Left ventricle myocardium inferior (tissue), 1 donor: ENCODE measurements around the gene KIF25. TPM values are rescaled to one million over a fixed set of nuclear protein-coding genes. Genes with fewer than 3 reads are reported as not detected.

ENCODE experiments used
- DNase-seq: peaks from one replicate; pipeline ENCODE4 v3.0.0-alpha.2; 2020
- H3K27ac ChIP-seq: fragments of 200-600 bp; replicated peaks from 2 replicates; pipeline ENCODE4 v1.8.0; 2021
- H3K27me3 ChIP-seq: fragments of 200-600 bp; 2 replicates; pipeline ENCODE4 v1.8.0; 2021; ENCODE audit warnings: low read depth
- H3K36me3 ChIP-seq: fragments of 200-600 bp; 2 replicates; pipeline ENCODE4 v1.8.0; 2021
- H3K4me1 ChIP-seq: fragments of 200-600 bp; 2 replicates; pipeline ENCODE4 v1.8.0; 2021
- H3K4me3 ChIP-seq: fragments of 200-600 bp; 2 replicates; pipeline ENCODE4 v1.8.0; 2021; ENCODE audit warnings: mild to moderate bottlenecking, moderate library complexity
- H3K9me3 ChIP-seq: fragments of 200-600 bp; replicated peaks from 2 replicates; pipeline ENCODE4 v1.8.0; 2021
- CTCF ChIP-seq: fragments of 200-600 bp; IDR thresholded peaks from 2 replicates; pipeline ENCODE4 v1.8.0; 2021; ENCODE audit warnings: antibody characterized with exemption, mild to moderate bottlenecking, borderline replicate concordance
- intact Hi-C: fragments of 100-400 bp; cut with micrococcal nuclease; formaldehyde crosslinking; loops from one replicate; pipeline ENCODE4 v1.11.0; 2022
- total RNA-seq: library from RNA; stranded (reverse); fragmentation: NEBNext Ultra II Directional; extraction: Animal tissue kit (Norgen Biotek cat#: 25700); gene quantifications from one replicate; pipeline ENCODE4 v1.2.1, GENCODE V29; 2021
- donor health status: DM: no; HTN: yes; CAD: no; lungs with severe emphysema.

KIF25 gene
- total RNA-seq, 1 donor from 2014 or later = 0.22 TPM

GRCh38 chr6:167985911-167986595 lies 11.4 kb upstream of the KIF25 start:
- H3K27ac ChIP-seq = no peak overlapping the region
- no peaks in the 10 kb centered on the region for H3K27me3 ChIP-seq
- no peaks in the 10 kb centered on the region for H3K9me3 ChIP-seq
- H3K4me1 ChIP-seq = peaks cover 10% of the 10 kb centered on the region
- no peaks in the 10 kb centered on the region for H3K36me3 ChIP-seq
- intact Hi-C loops = no loop called here
- TF ChIP-seq CTCF = no peak
- no peak overlapping the region for H3K4me3 ChIP-seq
- DNase-seq = no peak

GRCh38 chr6:167987396-167988153 lies 9.9 kb upstream of the KIF25 start:
- no peaks in the 10 kb centered on the region for H3K9me3 ChIP-seq
- peak overlapping the region; percentile 78 for H3K27ac ChIP-seq
- no peaks in the 10 kb centered on the region for H3K36me3 ChIP-seq
- no peak for TF ChIP-seq CTCF
- intact Hi-C loops = no loop called here
- H3K4me1 ChIP-seq = peaks cover 14% of the 10 kb centered on the region
- no peaks in the 10 kb centered on the region for H3K27me3 ChIP-seq
- no peak for DNase-seq
- no peak overlapping the region for H3K4me3 ChIP-seq

GRCh38 chr6:167988154-167988495 lies 9.3 kb upstream of the KIF25 start:
- no peak for DNase-seq
- H3K4me1 ChIP-seq = peaks cover 17% of the 10 kb centered on the region
- peak overlapping the region; percentile 78 for H3K27ac ChIP-seq
- H3K9me3 ChIP-seq = no peaks in the 10 kb centered on the region
- TF ChIP-seq CTCF = no peak
- no peak overlapping the region for H3K4me3 ChIP-seq
- intact Hi-C loops = no loop called here
- H3K27me3 ChIP-seq = no peaks in the 10 kb centered on the region
- no peaks in the 10 kb centered on the region for H3K36me3 ChIP-seq

GRCh38 chr6:167988945-167989841 lies 8.3 kb upstream of the KIF25 start:
- TF ChIP-seq CTCF = no peak
- Histone ChIP-seq H3K27ac (peak overlapping the region; percentile 78), H3K4me1 (peaks cover 26% of the 10 kb centered on the region), H3K9me3 (no peaks in the 10 kb centered on the region), H3K4me3 (no peak overlapping the region), H3K27me3 (no peaks in the 10 kb centered on the region), H3K36me3 (no peaks in the 10 kb centered on the region)
- intact Hi-C loops = no loop called here
- DNase-seq = no peak

GRCh38 chr6:167990016-167990945 lies 7.2 kb upstream of the KIF25 start:
- TF ChIP-seq CTCF = no peak
- Histone ChIP-seq H3K4me3 (no peak overlapping the region), H3K4me1 (peaks cover 28% of the 10 kb centered on the region), H3K27ac (no peak overlapping the region), H3K27me3 (no peaks in the 10 kb centered on the region), H3K36me3 (no peaks in the 10 kb centered on the region), H3K9me3 (no peaks in the 10 kb centered on the region)
- no peak for DNase-seq
- intact Hi-C loops = no loop called here
